K562 (cell line): ENCODE measurements around the gene AQP1. TPM values are rescaled to one million over a fixed set of nuclear protein-coding genes. Genes with fewer than 3 reads are reported as not detected.
A peak's percentile ranks its signal among the peaks of the same experiment; 100 is the strongest.

Experiments
- ATAC-seq: fragments of 200-7000 bp; cut with Tn5 transposase; 3 replicates; pipeline ENCODE4 v1.9.1; 2020; ENCODE audit warnings: moderate library complexity
- BruUV-seq: library from RNA; stranded (reverse); fragments of 400-500 nt; replicated peaks from 2 replicates; lab custom pipeline; 2021; lab: Mats Ljungman, UMichigan
- CTCF ChIA-PET: fragments of 300-600 bp; formaldehyde crosslinking; extraction: SDS; loops from one replicate; lab custom pipeline; 2021; ENCODE audit warnings: low intra/inter-chr PET ratio; lab: Yijun Ruan, JAX
- POLR2A ChIA-PET: fragments of 300-600, 350-650 bp; sonication (Branson Sonifier 250); formaldehyde crosslinking; extraction: SDS; loops from one replicate; lab custom pipeline; 2021; ENCODE audit warnings: antibody characterized with exemption, inconsistent platforms; lab: Yijun Ruan, JAX
- DNase-seq, 4 experiments: peaks; one replicate each; pipeline versions ENCODE4 v3.0.0 to v3.0.0-alpha.2; 2011 to 2018; ENCODE audit warnings: low spot score in 3 of 4, mixed read lengths in 3 of 4; ENCODE audit errors: extremely low read depth in 1 of 4
- FAIRE-seq: peaks from 2 replicates; lab custom pipeline; 2011; peaks lifted over from hg19 to GRCh38; lab: Jason Lieb, UNC
- H2AFZ ChIP-seq: 2 replicates; pipeline ENCODE4 v1.6.0; 2011; ENCODE audit warnings: low read depth, low read length, control low read depth, inconsistent platforms
- H3K27ac ChIP-seq: fragments of 200-600 bp; 3 replicates; pipeline ENCODE4 v1.8.0; 2011; ENCODE audit warnings: low read depth, mild to moderate bottlenecking, control low read depth, inconsistent platforms, low read length, moderate library complexity, mixed read lengths; ENCODE audit errors: extremely low read depth
- H3K27me3 ChIP-seq, 2 experiments: fragments of 300-600 bp in 1 of 2; 2 replicates in 1 of 2; 3 replicates in 1 of 2; pipeline versions ENCODE4 v1.6.0 to v1.8.0; 2011; ENCODE audit warnings: inconsistent platforms in 2 of 2, low read length in 2 of 2, mild to moderate bottlenecking in 1 of 2, mixed read lengths in 1 of 2, moderate library complexity in 1 of 2; ENCODE audit not compliant: control insufficient read depth in 2 of 2, insufficient read depth in 2 of 2
- H3K36me3 ChIP-seq: fragments of 300-600 bp; 3 replicates; pipeline ENCODE4 v1.8.0; 2011; ENCODE audit warnings: mild to moderate bottlenecking, low read length, inconsistent platforms; ENCODE audit not compliant: control insufficient read depth, insufficient read depth
- H3K4me1 ChIP-seq, 2 experiments: fragments of 200-600 bp in 1 of 2; replicated peaks in 1 of 2; 2 replicates in 1 of 2; 3 replicates in 1 of 2; pipeline versions ENCODE4 v1.5.1 to v1.8.0; 2011; ENCODE audit warnings: inconsistent platforms in 2 of 2, low read length in 2 of 2, mild to moderate bottlenecking in 1 of 2, mixed read lengths in 1 of 2, moderate library complexity in 1 of 2; ENCODE audit not compliant: control insufficient read depth in 2 of 2, insufficient read depth in 2 of 2
- H3K4me2 ChIP-seq: 2 replicates; pipeline ENCODE4 v1.6.1; 2011; ENCODE audit warnings: low read length, control low read depth, inconsistent platforms, mixed read lengths; ENCODE audit not compliant: insufficient read depth
- H3K4me3 ChIP-seq: fragments of 200-600 bp; sonication (generic), shearing (Covaris generic); 2 replicates; pipeline ENCODE4 v1.5.1; 2016; ENCODE audit warnings: control low read depth, inconsistent platforms
- H3K79me2 ChIP-seq: fragments of 200-600 bp; 3 replicates; pipeline ENCODE4 v1.8.0; 2011; ENCODE audit warnings: low read length, inconsistent platforms; ENCODE audit not compliant: control insufficient read depth, insufficient read depth
- H3K9ac ChIP-seq, 2 experiments: 2 replicates each; pipeline versions ENCODE4 v1.6.0 to v1.6.1; 2011; ENCODE audit warnings: low read depth in 2 of 2, low read length in 2 of 2, control low read depth in 1 of 2, inconsistent platforms in 1 of 2, mild to moderate bottlenecking in 1 of 2, mixed read lengths in 1 of 2; ENCODE audit not compliant: insufficient read depth in 1 of 2
- H3K9me1 ChIP-seq: one replicate; pipeline ENCODE4 v1.6.0; 2011; ENCODE audit warnings: inconsistent platforms, mild to moderate bottlenecking, low read length, moderate library complexity; ENCODE audit not compliant: control insufficient read depth, insufficient read depth
- H3K9me3 ChIP-seq: replicated peaks from 2 replicates; pipeline ENCODE4 v1.5.1; 2011; ENCODE audit warnings: low read depth, low read length, inconsistent platforms; ENCODE audit not compliant: control insufficient read depth, insufficient read depth
- H4K20me1 ChIP-seq: replicated peaks from 2 replicates; pipeline ENCODE4 v1.6.1; 2011; ENCODE audit warnings: low read length, inconsistent platforms, mixed read lengths; ENCODE audit not compliant: control insufficient read depth, insufficient read depth
- CBX3 ChIP-seq, 2 experiments: IDR thresholded peaks; 1 replicate in 1 of 2; 2 replicates in 1 of 2; pipeline ENCODE4 v1.6.1; 2012; ENCODE audit warnings: inconsistent platforms in 2 of 2, low read length in 2 of 2, borderline replicate concordance in 1 of 2, control low read depth in 1 of 2
- CEBPB ChIP-seq: fragments of 450-650 bp; IDR thresholded peaks from 2 replicates; pipeline ENCODE4 v1.6.1; 2016; ENCODE audit warnings: missing genetic modification characterization, missing compliant biosample characterization
- KDM1A ChIP-seq, 2 experiments: fragments of 450-650 bp; IDR thresholded peaks; 2 replicates each; pipeline ENCODE4 v1.6.1; 2016; ENCODE audit warnings: mild to moderate bottlenecking in 2 of 2
- KLF16 ChIP-seq: IDR thresholded peaks from 2 replicates; pipeline ENCODE4 v1.6.1; 2016; ENCODE audit warnings: antibody characterized with exemption
- NFYB ChIP-seq: IDR thresholded peaks from 2 replicates; pipeline ENCODE4 v1.6.1; 2011; ENCODE audit warnings: mild to moderate bottlenecking, moderate library complexity; ENCODE audit not compliant: insufficient read length; ENCODE audit errors: extremely low read depth
- NRF1 ChIP-seq, 2 experiments: fragments of 450-650 bp; IDR thresholded peaks in 1 of 2; conservative IDR thresholded peaks in 1 of 2; 2 replicates each; pipeline ENCODE4 v1.6.1; 2014; ENCODE audit warnings: mild to moderate bottlenecking in 2 of 2
- RCOR1 ChIP-seq, 2 experiments: IDR thresholded peaks; 2 replicates each; pipeline ENCODE4 v1.6.1; 2012; ENCODE audit warnings: low read depth in 2 of 2, low read length in 2 of 2, borderline replicate concordance in 1 of 2, improper control_type of control experiment in 1 of 2
- WGBS: fragments of 100-300 bp; shearing (Covaris generic); methylation state at CpG from one replicate; pipeline ENCODE4 v1.1.6; 2016; ENCODE audit warnings: low coverage, mixed read lengths; ENCODE audit not compliant: insufficient coverage; ENCODE audit errors: missing lambda C conversion rate; 5-methylcytosine and 5-hydroxymethylcytosine counted together
- in situ Hi-C: fragments of 300-500 bp; cut with MboI; formaldehyde crosslinking; loops from 4 replicates; pipeline ENCODE4 v1.15.0; 2018; ENCODE audit warnings: inconsistent platforms, mixed read lengths
- intact Hi-C: fragments of 100-400 bp; cut with micrococcal nuclease; formaldehyde crosslinking; loops from 2 replicates; pipeline ENCODE4 v1.14.2; 2022
- polyA plus RNA-seq, 8 experiments: library from polyadenylated mRNA; depleted of rRNA in 4 of 8; stranded (reverse) in 5 of 8; unstranded in 3 of 8; fragments of >200 nt; fragmentation: Nextera tagmentation in 2 of 8; fragmentation: Illumina TruSeq in 1 of 8; extraction: Ambion mirVana in 2 of 8; extraction: Trizol in 1 of 8; gene quantifications; 2 replicates each; pipeline versions ENCODE4 v1.2.1 to v1.2.3, GENCODE V29; 2011 to 2014; ENCODE audit warnings: inconsistent platforms in 1 of 8, missing spikeins in 1 of 8
- total RNA-seq, 7 experiments: library from RNA; depleted of rRNA in 6 of 7; stranded (reverse); fragments of >200 nt in 6 of 7; fragmentation: Illumina TruSeq in 2 of 7; extraction: Trizol in 2 of 7; gene quantifications; 2 replicates each; pipeline versions ENCODE4 v1.2.1 to v1.2.3, GENCODE V29; 2011 to 2021; ENCODE audit warnings: low replicate concordance in 1 of 7
- TF ChIP-seq, protein P1 (sequence below): IDR thresholded peaks from 2 replicates; pipeline ENCODE4 v1.6.1; 2011; ENCODE audit warnings: borderline replicate concordance, low read depth, mild to moderate bottlenecking, moderate library complexity, low read length; ENCODE audit not compliant: insufficient read depth, poor library complexity, severe bottlenecking
- TF ChIP-seq, protein P2 (sequence below): fragments of 250-450 bp; sonication (Bioruptor Pico); IDR thresholded peaks from 2 replicates; pipeline ENCODE4 v1.4.0; 2020

The AQP1 gene
- total and polyA plus RNA-seq, 9 of the 15 experiments (the other 6 are each of a cell fraction or from before 2014, with no cell fraction given), result 0.18 to 12.6 (median 4.1) TPM

DNA sequence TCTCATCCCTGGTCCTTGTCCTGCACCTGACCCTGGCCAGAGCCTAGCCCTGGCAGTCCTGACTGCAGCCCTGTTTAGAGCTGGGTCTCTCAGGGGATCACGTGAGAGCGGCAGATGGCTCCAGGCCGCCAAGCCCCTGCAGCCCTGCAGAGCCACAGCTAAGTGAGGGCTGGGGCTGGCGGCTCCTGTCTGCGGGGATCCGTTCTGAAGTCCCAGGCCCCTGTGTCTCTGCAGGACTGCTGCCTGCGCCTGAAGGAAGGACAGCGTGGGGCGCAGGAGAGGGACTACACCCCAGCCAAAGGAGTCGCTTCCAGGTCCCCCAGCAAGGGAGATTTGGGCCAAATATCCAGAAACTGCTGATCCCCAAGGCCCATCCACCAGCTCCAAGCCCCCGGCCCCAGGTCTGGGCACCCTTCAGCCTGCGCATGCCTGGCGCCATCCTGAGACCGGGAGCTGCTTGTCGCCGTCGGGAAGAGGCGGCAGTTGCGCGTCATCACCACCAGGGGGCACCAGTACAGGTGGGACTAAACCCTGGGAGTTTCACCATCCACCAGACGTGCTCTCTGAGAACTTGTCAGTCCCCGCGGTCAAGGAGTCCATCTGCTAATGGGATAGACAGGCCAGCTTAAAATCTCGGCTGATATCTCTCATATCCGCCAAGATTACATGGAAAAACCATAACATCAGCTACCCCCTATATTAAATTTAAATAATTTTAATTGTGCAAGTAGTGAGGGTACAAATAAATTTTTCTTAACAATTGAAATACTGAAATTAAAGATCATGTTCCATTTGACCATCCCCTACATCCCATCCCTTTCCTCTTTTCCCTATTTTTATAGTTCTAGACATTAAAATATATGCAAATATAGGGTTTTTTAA, 27.0 kb downstream of the AQP1 start:
- Histone ChIP-seq H2AFZ (peak overlapping the region; percentile 75), H3K4me2 (peak overlapping the region; percentile 58; the same call in 1 of the 2 replicates), H3K27ac (no peak overlapping the region), H3K4me1 (peaks cover 0 to 19% of the 10 kb centered on the region in 2 experiments; a peak in 3 of 5 replicates), H3K9ac (peak overlapping the region in 1 of 2 experiments; percentile 69; a peak in 1 of 4 replicates), H3K9me1 (no peaks in the 10 kb centered on the region), H4K20me1 (no peaks in the 10 kb centered on the region), H3K4me3 (no peak overlapping the region), H3K79me2 (no peaks in the 10 kb centered on the region), H3K9me3 (no peaks in the 10 kb centered on the region), H3K27me3 (no peaks in the 10 kb centered on the region), H3K36me3 (no peaks in the 10 kb centered on the region)
- BruUV-seq, result no TSS peak
- ATAC-seq (peak; percentile 94), DNase-seq (peak; percentile 83 to 90 (median 90)), FAIRE-seq (peak; percentile 84)
- in situ Hi-C loops, result no loop called here
- intact Hi-C loops, result loop anchor here (1.0 to 2.0 kb wide), 2 partner anchors 23 to 36 kb away; no protein-coding TSS in a partner anchor
- WGBS, result 13% methylated on average over 22 of the region's 25 CpGs
- POLR2A ChIA-PET, result interaction anchor here (0.6 to 1.6 kb wide), 3 partner anchors 8 to 89 kb away, joined by 3 to 5 read pairs (median 3); no protein-coding TSS in a partner anchor
- CTCF ChIA-PET, result interaction anchor here (0.7 to 1.0 kb wide), 2 partner anchors 9 to 138 kb away, joined by 5 read pairs; no protein-coding TSS in a partner anchor
- TF ChIP-seq, protein P1, sequence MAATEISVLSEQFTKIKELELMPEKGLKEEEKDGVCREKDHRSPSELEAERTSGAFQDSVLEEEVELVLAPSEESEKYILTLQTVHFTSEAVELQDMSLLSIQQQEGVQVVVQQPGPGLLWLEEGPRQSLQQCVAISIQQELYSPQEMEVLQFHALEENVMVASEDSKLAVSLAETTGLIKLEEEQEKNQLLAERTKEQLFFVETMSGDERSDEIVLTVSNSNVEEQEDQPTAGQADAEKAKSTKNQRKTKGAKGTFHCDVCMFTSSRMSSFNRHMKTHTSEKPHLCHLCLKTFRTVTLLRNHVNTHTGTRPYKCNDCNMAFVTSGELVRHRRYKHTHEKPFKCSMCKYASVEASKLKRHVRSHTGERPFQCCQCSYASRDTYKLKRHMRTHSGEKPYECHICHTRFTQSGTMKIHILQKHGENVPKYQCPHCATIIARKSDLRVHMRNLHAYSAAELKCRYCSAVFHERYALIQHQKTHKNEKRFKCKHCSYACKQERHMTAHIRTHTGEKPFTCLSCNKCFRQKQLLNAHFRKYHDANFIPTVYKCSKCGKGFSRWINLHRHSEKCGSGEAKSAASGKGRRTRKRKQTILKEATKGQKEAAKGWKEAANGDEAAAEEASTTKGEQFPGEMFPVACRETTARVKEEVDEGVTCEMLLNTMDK, result peak; percentile 70
- peak in 1 of 2 experiments; percentile 61; a peak in 2 of 4 replicates for TF ChIP-seq KDM1A (IDR thresholded peaks at IDR 0.05)
- TF ChIP-seq RCOR1 (IDR thresholded peaks at IDR 0.05; ENCODE audit: borderline replicate concordance in 1 of 2, low read depth in 2 of 2, low read length in 2 of 2), result peak; percentile 90 to 97
- TF ChIP-seq KLF16, result peak; percentile 55; the same call in 1 of the 2 replicates
- peak; percentile 93 to 94 for TF ChIP-seq NRF1 (conservative IDR thresholded peaks at IDR 0.05 in 1 of 2, IDR thresholded peaks at IDR 0.05 in 1 of 2)
- TF ChIP-seq, protein P2, sequence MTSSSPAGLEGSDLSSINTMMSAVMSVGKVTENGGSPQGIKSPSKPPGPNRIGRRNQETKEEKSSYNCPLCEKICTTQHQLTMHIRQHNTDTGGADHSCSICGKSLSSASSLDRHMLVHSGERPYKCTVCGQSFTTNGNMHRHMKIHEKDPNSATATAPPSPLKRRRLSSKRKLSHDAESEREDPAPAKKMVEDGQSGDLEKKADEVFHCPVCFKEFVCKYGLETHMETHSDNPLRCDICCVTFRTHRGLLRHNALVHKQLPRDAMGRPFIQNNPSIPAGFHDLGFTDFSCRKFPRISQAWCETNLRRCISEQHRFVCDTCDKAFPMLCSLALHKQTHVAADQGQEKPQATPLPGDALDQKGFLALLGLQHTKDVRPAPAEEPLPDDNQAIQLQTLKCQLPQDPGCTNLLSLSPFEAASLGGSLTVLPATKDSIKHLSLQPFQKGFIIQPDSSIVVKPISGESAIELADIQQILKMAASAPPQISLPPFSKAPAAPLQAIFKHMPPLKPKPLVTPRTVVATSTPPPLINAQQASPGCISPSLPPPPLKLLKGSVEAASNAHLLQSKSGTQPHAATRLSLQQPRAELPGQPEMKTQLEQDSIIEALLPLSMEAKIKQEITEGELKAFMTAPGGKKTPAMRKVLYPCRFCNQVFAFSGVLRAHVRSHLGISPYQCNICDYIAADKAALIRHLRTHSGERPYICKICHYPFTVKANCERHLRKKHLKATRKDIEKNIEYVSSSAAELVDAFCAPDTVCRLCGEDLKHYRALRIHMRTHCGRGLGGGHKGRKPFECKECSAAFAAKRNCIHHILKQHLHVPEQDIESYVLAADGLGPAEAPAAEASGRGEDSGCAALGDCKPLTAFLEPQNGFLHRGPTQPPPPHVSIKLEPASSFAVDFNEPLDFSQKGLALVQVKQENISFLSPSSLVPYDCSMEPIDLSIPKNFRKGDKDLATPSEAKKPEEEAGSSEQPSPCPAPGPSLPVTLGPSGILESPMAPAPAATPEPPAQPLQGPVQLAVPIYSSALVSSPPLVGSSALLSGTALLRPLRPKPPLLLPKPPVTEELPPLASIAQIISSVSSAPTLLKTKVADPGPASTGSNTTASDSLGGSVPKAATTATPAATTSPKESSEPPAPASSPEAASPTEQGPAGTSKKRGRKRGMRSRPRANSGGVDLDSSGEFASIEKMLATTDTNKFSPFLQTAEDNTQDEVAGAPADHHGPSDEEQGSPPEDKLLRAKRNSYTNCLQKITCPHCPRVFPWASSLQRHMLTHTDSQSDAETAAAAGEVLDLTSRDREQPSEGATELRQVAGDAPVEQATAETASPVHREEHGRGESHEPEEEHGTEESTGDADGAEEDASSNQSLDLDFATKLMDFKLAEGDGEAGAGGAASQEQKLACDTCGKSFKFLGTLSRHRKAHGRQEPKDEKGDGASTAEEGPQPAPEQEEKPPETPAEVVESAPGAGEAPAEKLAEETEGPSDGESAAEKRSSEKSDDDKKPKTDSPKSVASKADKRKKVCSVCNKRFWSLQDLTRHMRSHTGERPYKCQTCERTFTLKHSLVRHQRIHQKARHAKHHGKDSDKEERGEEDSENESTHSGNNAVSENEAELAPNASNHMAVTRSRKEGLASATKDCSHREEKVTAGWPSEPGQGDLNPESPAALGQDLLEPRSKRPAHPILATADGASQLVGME (CRISPR knock-in tag), result 0 out of 2 replicates have a peak, but pooled peaks have one; percentile 44
- TF ChIP-seq NFYB, result no peak
- TF ChIP-seq CBX3 (IDR thresholded peaks at IDR 0.05; ENCODE audit: borderline replicate concordance in 1 of 2, low read length in 2 of 2), result peak in 1 of 2 experiments; percentile 45; a peak in 1 of 3 replicates
- TF ChIP-seq CEBPB (tag), result peak; percentile 68
